HepG2 (cell line): ENCODE results near the gene GFPT1. TPM values are rescaled to one million over a fixed set of nuclear protein-coding genes. Genes with fewer than 3 reads are reported as not detected.
A peak's percentile ranks its signal among the peaks of the same experiment; 100 is the strongest.

Source experiments
- ATAC-seq: fragments of 200-7000 bp; cut with Tn5 transposase; 3 replicates; pipeline ENCODE4 v1.9.1; 2020; ENCODE audit warnings: mild to moderate bottlenecking, moderate library complexity
- BruUV-seq: library from RNA; stranded (reverse); fragments of 400-500 nt; replicated peaks from 2 replicates; lab custom pipeline; 2021; lab: Mats Ljungman, UMichigan
- CTCF ChIA-PET: fragments of 300-600 bp; formaldehyde crosslinking; extraction: SDS; loops from one replicate; lab custom pipeline; 2021; ENCODE audit warnings: low total read pairs, inconsistent platforms, low intra/inter-chr PET ratio; lab: Yijun Ruan, JAX
- POLR2A ChIA-PET: fragments of 350-600 bp; sonication (Branson Sonifier 250); formaldehyde crosslinking; loops from one replicate; lab custom pipeline; 2020; ENCODE audit warnings: antibody characterized with exemption, inconsistent platforms; lab: Yijun Ruan, JAX
- DNase-seq: peaks from one replicate; pipeline ENCODE4 v3.0.0-alpha.2; 2015; ENCODE audit warnings: low spot score
- FAIRE-seq: peaks from 3 replicates; lab custom pipeline; 2011; peaks lifted over from hg19 to GRCh38; lab: Jason Lieb, UNC
- H2AFZ ChIP-seq: one replicate; pipeline ENCODE4 v1.6.1; 2011; ENCODE audit warnings: low read length, inconsistent platforms
- H3K27ac ChIP-seq: fragments of 300-600 bp; 3 replicates; pipeline ENCODE4 v1.8.0; 2011; ENCODE audit warnings: mixed run types, mild to moderate bottlenecking, mixed read lengths, low read length, inconsistent platforms; ENCODE audit not compliant: insufficient read depth; ENCODE audit errors: extremely low read length
- H3K27me3 ChIP-seq, 2 experiments: fragments of 200-600 bp in 1 of 2; 2 replicates in 1 of 2; 3 replicates in 1 of 2; pipeline versions ENCODE4 v1.6.0 to v1.8.0; 2011; ENCODE audit warnings: low read length in 2 of 2, mild to moderate bottlenecking in 2 of 2, moderate library complexity in 2 of 2, inconsistent platforms in 1 of 2; ENCODE audit not compliant: insufficient read depth in 2 of 2, control insufficient read depth in 1 of 2
- H3K36me3 ChIP-seq, 2 experiments: fragments of 200-600 bp in 1 of 2; replicated peaks in 1 of 2; 2 replicates in 1 of 2; 3 replicates in 1 of 2; pipeline versions ENCODE4 v1.5.1 to v1.8.0; 2011; ENCODE audit warnings: low read length in 2 of 2, inconsistent platforms in 1 of 2; ENCODE audit not compliant: insufficient read depth in 2 of 2, control insufficient read depth in 1 of 2
- H3K4me1 ChIP-seq: 2 replicates; pipeline ENCODE4 v1.5.1; 2012; ENCODE audit warnings: low read length, inconsistent platforms; ENCODE audit not compliant: insufficient read depth
- H3K4me2 ChIP-seq: 2 replicates; pipeline ENCODE4 v1.6.0; 2011; ENCODE audit warnings: low read depth, low read length, inconsistent platforms
- H3K4me3 ChIP-seq, 3 experiments: fragments of 200-600 bp in 1 of 3; sonication (generic), shearing (Covaris generic) in 1 of 3; replicated peaks in 1 of 3; 2 replicates each; pipeline ENCODE4 v1.5.1; 2011 to 2016; ENCODE audit warnings: low read length in 3 of 3, inconsistent platforms in 2 of 3, low read depth in 2 of 3, mild to moderate bottlenecking in 2 of 3, control low read depth in 1 of 3, mixed read lengths in 1 of 3; ENCODE audit not compliant: insufficient read depth in 1 of 3
- H3K79me2 ChIP-seq: one replicate; pipeline ENCODE4 v1.6.1; 2011; ENCODE audit warnings: low read length, inconsistent platforms; ENCODE audit not compliant: insufficient read depth
- H3K9ac ChIP-seq: 2 replicates; pipeline ENCODE4 v1.6.0; 2011; ENCODE audit warnings: mild to moderate bottlenecking, low read depth, low read length, inconsistent platforms; ENCODE audit not compliant: insufficient read depth
- H3K9me3 ChIP-seq: 2 replicates; pipeline ENCODE4 v1.5.1; 2012; ENCODE audit warnings: mild to moderate bottlenecking, low read length
- H4K20me1 ChIP-seq: 2 replicates; pipeline ENCODE4 v1.6.0; 2011; ENCODE audit warnings: inconsistent platforms, mild to moderate bottlenecking, low read length, moderate library complexity; ENCODE audit not compliant: insufficient read depth
- ATF4 ChIP-seq, 2 experiments: fragments of 450-650 bp in 1 of 2; sonication (generic) in 1 of 2; formaldehyde crosslinking; IDR thresholded peaks; 2 replicates each; pipeline versions ENCODE4 v1.5.0 to v1.8.0; 2020 to 2022; ENCODE audit warnings: mild to moderate bottlenecking in 1 of 2, missing genetic modification reagents in 1 of 2
- CHCHD3 ChIP-seq: sonication (generic); formaldehyde crosslinking; IDR thresholded peaks from 2 replicates; pipeline ENCODE4 v1.8.0; 2022; ENCODE audit warnings: mild to moderate bottlenecking, missing genetic modification reagents, moderate library complexity
- ELF4 ChIP-seq: sonication (generic); formaldehyde crosslinking; IDR thresholded peaks from 2 replicates; pipeline ENCODE4 v1.5.0; 2020; ENCODE audit warnings: missing genetic modification reagents, mild to moderate bottlenecking, moderate library complexity, borderline replicate concordance
- HDAC6 ChIP-seq: fragments of 200-600 bp; sonication (generic); IDR thresholded peaks from 2 replicates; pipeline ENCODE4 v1.7.0; 2017; ENCODE audit warnings: mild to moderate bottlenecking, antibody characterized with exemption, low read length, low read depth
- HIVEP1 ChIP-seq: sonication (generic); formaldehyde crosslinking; IDR thresholded peaks from 2 replicates; pipeline ENCODE4 v1.4.0; 2020; ENCODE audit warnings: mild to moderate bottlenecking, missing genetic modification reagents
- HNRNPK ChIP-seq: fragments of 200-400 bp; formaldehyde crosslinking; IDR thresholded peaks from 2 replicates; pipeline ENCODE4 v1.6.1; 2018; ENCODE audit warnings: low read length, low read depth, moderate library complexity, mild to moderate bottlenecking; ENCODE audit not compliant: poor library complexity, severe bottlenecking
- IRF2 ChIP-seq: IDR thresholded peaks from 2 replicates; pipeline ENCODE4 v1.6.1; 2018; ENCODE audit warnings: missing genetic modification reagents, missing compliant biosample characterization
- KLF6 ChIP-seq: IDR thresholded peaks from 2 replicates; pipeline ENCODE4 v1.8.0; 2016; ENCODE audit warnings: missing biosample characterization, missing genetic modification reagents
- MAFK ChIP-seq, 2 experiments: IDR thresholded peaks in 1 of 2; conservative IDR thresholded peaks in 1 of 2; 2 replicates each; pipeline ENCODE4 v1.6.1; 2011; ENCODE audit warnings: improper control_type of control experiment in 2 of 2, low read length in 2 of 2
- PAF1 ChIP-seq: IDR thresholded peaks from 2 replicates; pipeline ENCODE4 v1.6.1; 2016; ENCODE audit warnings: missing genetic modification reagents, missing compliant biosample characterization
- PATZ1 ChIP-seq: sonication (generic); formaldehyde crosslinking; IDR thresholded peaks from 2 replicates; pipeline ENCODE4 v1.4.0; 2020; ENCODE audit warnings: missing genetic modification reagents
- SOX5 ChIP-seq: IDR thresholded peaks from 2 replicates; pipeline ENCODE4 v1.6.1; 2016; ENCODE audit warnings: borderline replicate concordance
- YEATS2 ChIP-seq: sonication (generic); formaldehyde crosslinking; IDR thresholded peaks from 2 replicates; pipeline ENCODE4 v1.4.0; 2020; ENCODE audit warnings: missing genetic modification reagents, borderline replicate concordance
- ZBTB43 ChIP-seq: sonication (generic); formaldehyde crosslinking; conservative IDR thresholded peaks from 2 replicates; pipeline ENCODE4 v1.4.0; 2020; ENCODE audit warnings: missing genetic modification reagents
- ZNF362 ChIP-seq: sonication (generic); formaldehyde crosslinking; IDR thresholded peaks from 2 replicates; pipeline ENCODE4 v1.4.0; 2020; ENCODE audit warnings: missing genetic modification reagents, mild to moderate bottlenecking, borderline replicate concordance
- ZNF414 ChIP-seq: sonication (generic); formaldehyde crosslinking; IDR thresholded peaks from 2 replicates; pipeline ENCODE4 v1.5.0; 2020; ENCODE audit warnings: missing genetic modification reagents
- WGBS: methylation state at CpG from one replicate; pipeline ENCODE4 v1.1.6; 2017; ENCODE audit warnings: low lambda C conversion rate; 5-methylcytosine and 5-hydroxymethylcytosine counted together
- in situ Hi-C: cut with HindIII; loops from 2 replicates; pipeline ENCODE4 v1.10.0; 2017; ENCODE audit warnings: low pct_unique_long_range_greater_than_20kb; ENCODE audit not compliant: extremely low pct_ligation_motif_present
- intact Hi-C: fragments of 100-400 bp; cut with micrococcal nuclease; formaldehyde crosslinking; loops from one replicate; pipeline ENCODE4 v1.10.0; 2022; ENCODE audit not compliant: unreplicated experiment
- polyA plus RNA-seq, 8 experiments: library from polyadenylated mRNA; depleted of rRNA in 3 of 8; stranded (reverse) in 7 of 8; unstranded in 1 of 8; fragments of >200 nt; fragmentation: Illumina TruSeq in 4 of 8; extraction: Trizol in 4 of 8; gene quantifications; 2 replicates each; pipeline versions ENCODE4 v1.2.1 to v1.2.3, GENCODE V29; 2011 to 2016; ENCODE audit warnings: low read depth in 4 of 8, missing spikeins in 1 of 8, mixed read lengths in 1 of 8; ENCODE audit not compliant: insufficient read depth in 1 of 8
- total RNA-seq, 5 experiments: library from RNA; depleted of rRNA; stranded (reverse); fragments of >200 nt; fragmentation: Illumina TruSeq; extraction: Trizol; gene quantifications; 2 replicates each; pipeline ENCODE4 v1.2.3, GENCODE V29; 2016; ENCODE audit warnings: low read depth in 1 of 5

Gene GFPT1
- total and polyA plus RNA-seq, 2 of the 13 experiments (the other 11 are each of a cell fraction or from before 2014, with no cell fraction given), result 24.0 to 84.9 TPM

- intact Hi-C loops, result loop anchor here (2.0 to 10.0 kb wide), 2 partner anchors 51 to 211 kb away; partner anchors contain the start of gene NFU1
- Histone ChIP-seq H3K4me3 (peak overlapping the region; percentile 79 to 99 (median 93)), H2AFZ (no peak overlapping the region), H3K4me1 (peaks cover 61% of the 10 kb centered on the region), H3K9me3 (no peaks in the 10 kb centered on the region), H3K27me3 (no peaks in the 10 kb centered on the region; a peak in 1 of 5 replicates), H3K4me2 (peak overlapping the region; percentile 87), H3K27ac (peak overlapping the region; percentile 80), H3K79me2 (peaks cover 65% of the 10 kb centered on the region), H4K20me1 (peaks cover 33% of the 10 kb centered on the region), H3K9ac (peak overlapping the region; percentile 88), H3K36me3 (peaks cover 3 to 14% of the 10 kb centered on the region in 2 experiments)
- CTCF ChIA-PET, result no interaction called here
- WGBS, result 52% methylated on average over 8 of the region's 8 CpGs
- BruUV-seq, result no TSS peak
- no peak for DNase-seq
- no peak for FAIRE-seq
- in situ Hi-C loops, result no loop called here
- no peak for ATAC-seq
- POLR2A ChIA-PET, result interaction anchor here (0.8 to 2.1 kb wide), 3 partner anchors 52 to 168 kb away, joined by 3 to 20 read pairs (median 4); partner anchors contain the start of gene NFU1
- TF ChIP-seq CHCHD3 (CRISPR knock-in tag) (no peak), PATZ1 (CRISPR knock-in tag) (no peak), IRF2 (no peak), HDAC6 (0 out of 2 replicates have a peak, but pooled peaks have one; percentile 8), ZBTB43 (no peak), SOX5 (CRISPR knock-in tag) (no peak), MAFK (conservative IDR thresholded peaks at IDR 0.05 in 1 of 2, IDR thresholded peaks at IDR 0.05 in 1 of 2; ENCODE audit: low read length in 2 of 2) (no peak), HIVEP1 (no peak), ATF4 (CRISPR knock-in tag; IDR thresholded peaks at IDR 0.05) (peak in 1 of 2 experiments; percentile 95; a peak in 2 of 4 replicates), KLF6 (CRISPR knock-in tag) (0 out of 2 replicates have a peak, but pooled peaks have one; percentile 25), ZNF362 (peak; percentile 41; the same call in 1 of the 2 replicates), HNRNPK (no peak), ZNF414 (CRISPR knock-in tag) (no peak), YEATS2 (CRISPR knock-in tag) (no peak), ELF4 (no peak), PAF1 (no peak)
Observed at GRCh38 chr2:69385443-69386151, 1.4 kb downstream of the GFPT1 start.
